ENCODE measurements around the gene CDK2.

GRCh38 chr12:56018356-56018755 lies 51.7 kb downstream of the CDK2 start:
- no peak for TF ChIP-seq CTCF (IDR thresholded peaks at IDR 0.05)
- TF ChIP-seq POLR2A (IDR thresholded peaks at IDR 0.05): no peak

Measured in adrenal gland (tissue), 5 donors.